Body of pancreas (tissue), 4 donors: ENCODE results near the gene ANKRD2. TPM values are rescaled to one million over a fixed set of nuclear protein-coding genes. Genes with fewer than 3 reads are reported as not detected.

Experiments used
- ATAC-seq: fragments of 150-250 bp; one replicate; pipeline ENCODE4 v1.9.1; 2016
- DNase-seq, 4 donors: peaks; one replicate each; pipeline ENCODE4 v3.0.0-alpha.2; 2019
- H3K27ac ChIP-seq, 4 donors: fragments of 200-600 bp; sonication (generic); 1 replicate in 3 of 4; 2 replicates in 1 of 4; pipeline versions ENCODE4 v1.5.1 to v1.6.1; 2016 to 2019; ENCODE audit warnings: mild to moderate bottlenecking in 1 of 4, mixed read lengths in 1 of 4, moderate library complexity in 1 of 4
- H3K27me3 ChIP-seq, 2 donors: fragments of 200-600 bp; sonication (generic); one replicate each; pipeline ENCODE4 v1.6.0; 2016; ENCODE audit warnings: mild to moderate bottlenecking in 1 of 2
- H3K36me3 ChIP-seq, 2 donors: fragments of 200-600 bp; sonication (generic); replicated peaks in 1 of 2; 2 replicates each; pipeline ENCODE4 v1.5.1; 2016; ENCODE audit warnings: low read depth in 2 of 2; ENCODE audit not compliant: insufficient read depth in 1 of 2
- H3K4me1 ChIP-seq: fragments of 200-600 bp; sonication (generic); one replicate; pipeline ENCODE4 v1.6.0; 2016
- H3K4me3 ChIP-seq, 2 donors: fragments of 200-600 bp; sonication (generic); 1 replicate in 1 of 2; 2 replicates in 1 of 2; pipeline ENCODE4 v1.5.1; 2016 to 2019
- H3K9me3 ChIP-seq, 3 donors: fragments of 200-600 bp; sonication (generic); 1 replicate in 2 of 3; 2 replicates in 1 of 3; pipeline ENCODE4 v1.5.1; 2016
- POLR2A ChIP-seq, 3 donors: fragments of 450-650 bp; IDR thresholded peaks; one replicate each; pipeline ENCODE4 v1.6.1; 2016; ENCODE audit warnings: antibody characterized with exemption in 3 of 3, mild to moderate bottlenecking in 2 of 3
- WGBS, 2 donors: methylation state at CpG; one replicate each; pipeline ENCODE4 v1.1.5; 2017; 5-methylcytosine and 5-hydroxymethylcytosine counted together
- intact Hi-C: fragments of 100-400 bp; cut with DNase I; formaldehyde crosslinking; loops from one replicate; pipeline ENCODE4 v1.15.1; 2023
- total RNA-seq, 2 donors: library from RNA; depleted of rRNA; stranded (reverse); fragments of >200 nt; gene quantifications; one replicate each; pipeline ENCODE4 v1.1.0, GENCODE V29; 2016
- TF ChIP-seq, protein P1 (sequence below), 7 experiments: fragments of 450-650 bp in 4 of 7; fragments of 200-600 bp in 3 of 7; sonication (generic) in 3 of 7; IDR thresholded peaks; one replicate each; pipeline ENCODE4 v1.5.1; 2016 to 2019; ENCODE audit warnings: antibody characterized with exemption in 7 of 7

ANKRD2 gene
- total RNA-seq, 2 donors from 2014 or later, result not detected

DNA sequence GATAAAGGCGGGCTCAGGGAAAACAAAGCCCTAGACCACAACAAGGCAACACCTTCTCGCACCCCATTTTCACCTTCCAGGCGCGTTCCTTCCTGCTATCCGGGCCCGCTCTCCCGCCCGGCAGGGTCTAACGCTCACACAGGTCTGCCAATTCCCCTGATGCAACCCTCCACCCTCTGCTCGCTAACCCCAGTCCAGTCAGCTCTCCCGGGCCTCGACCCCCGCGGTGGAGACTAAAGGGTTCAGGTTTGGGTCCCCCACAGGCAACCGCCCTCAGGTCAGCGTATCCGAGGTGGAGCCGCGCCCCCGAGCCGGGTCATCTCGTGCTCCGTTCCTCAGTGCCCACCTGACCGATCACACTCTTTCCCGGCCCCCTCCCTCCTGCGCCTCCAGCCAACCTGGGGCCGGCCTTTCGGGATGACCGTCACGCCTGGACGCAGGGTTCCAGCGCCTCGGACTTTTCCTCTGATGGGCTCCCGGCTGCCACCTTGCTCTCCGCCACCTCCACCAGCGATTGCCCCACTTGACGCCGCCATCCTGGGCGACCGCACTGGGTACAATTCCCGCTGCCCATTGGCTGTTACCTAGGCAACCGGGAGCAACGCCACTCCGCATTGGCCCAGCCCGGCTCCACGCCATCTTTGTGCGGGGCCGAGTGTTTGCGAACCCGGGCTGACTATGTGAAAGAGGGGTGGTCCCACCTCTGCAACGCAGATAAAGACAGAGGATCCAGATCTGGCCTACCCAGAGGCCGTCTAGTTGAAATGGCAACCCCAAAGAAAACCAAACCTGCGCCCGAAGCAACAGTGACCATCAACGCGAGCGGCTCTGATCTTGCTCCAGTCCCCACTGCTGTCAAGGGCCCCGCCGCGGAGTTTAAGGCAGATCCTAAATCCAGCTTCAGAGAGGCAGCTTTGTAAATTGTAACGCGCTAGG, 60.6 kb downstream of the ANKRD2 start, which contains the start of gene MORN4:
TSS of gene MORN4 (minus strand) at position 552 of the 936 bp plus-strand sequence. CDS start 13,847 bp downstream, outside the sequence.
- no peaks in the 10 kb centered on the region for H3K9me3 ChIP-seq
- intact Hi-C loops, result no loop called here

More for the DNA sequence above, 60.6 kb downstream of the ANKRD2 start, which contains the start of gene MORN4:
- DNase-seq (peak; percentile 94 to 96 (median 95)), ATAC-seq (peak; percentile 100)
- peaks cover 11% of the 10 kb centered on the region for H3K4me1 ChIP-seq
- H3K27me3 ChIP-seq, result no peaks in the 10 kb centered on the region
- H3K4me3 ChIP-seq, result peak within 1 kb of the TSS; percentile 38 to 91
- H3K36me3 ChIP-seq, result no peaks in the 10 kb centered on the region
- peak within 1 kb of the TSS; percentile 52 to 71 (median 54) for H3K27ac ChIP-seq
- 1 to 2% methylated on average over 36 to 62 of the region's 62 CpGs for WGBS, 2 donors
- TF ChIP-seq POLR2A (IDR thresholded peaks at IDR 0.05), result peak in 2 of 3 donors; percentile 53 to 59
- TF ChIP-seq, protein P1, sequence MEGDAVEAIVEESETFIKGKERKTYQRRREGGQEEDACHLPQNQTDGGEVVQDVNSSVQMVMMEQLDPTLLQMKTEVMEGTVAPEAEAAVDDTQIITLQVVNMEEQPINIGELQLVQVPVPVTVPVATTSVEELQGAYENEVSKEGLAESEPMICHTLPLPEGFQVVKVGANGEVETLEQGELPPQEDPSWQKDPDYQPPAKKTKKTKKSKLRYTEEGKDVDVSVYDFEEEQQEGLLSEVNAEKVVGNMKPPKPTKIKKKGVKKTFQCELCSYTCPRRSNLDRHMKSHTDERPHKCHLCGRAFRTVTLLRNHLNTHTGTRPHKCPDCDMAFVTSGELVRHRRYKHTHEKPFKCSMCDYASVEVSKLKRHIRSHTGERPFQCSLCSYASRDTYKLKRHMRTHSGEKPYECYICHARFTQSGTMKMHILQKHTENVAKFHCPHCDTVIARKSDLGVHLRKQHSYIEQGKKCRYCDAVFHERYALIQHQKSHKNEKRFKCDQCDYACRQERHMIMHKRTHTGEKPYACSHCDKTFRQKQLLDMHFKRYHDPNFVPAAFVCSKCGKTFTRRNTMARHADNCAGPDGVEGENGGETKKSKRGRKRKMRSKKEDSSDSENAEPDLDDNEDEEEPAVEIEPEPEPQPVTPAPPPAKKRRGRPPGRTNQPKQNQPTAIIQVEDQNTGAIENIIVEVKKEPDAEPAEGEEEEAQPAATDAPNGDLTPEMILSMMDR (IDR thresholded peaks at IDR 0.05), result no peak

Other genes starting within 250 kb of the ANKRD2 start
- 10 to 100 TPM; 19.5 to 20.8 TPM for gene FRAT2, start 238.1 kb upstream of the ANKRD2 start, total RNA-seq
- 10 to 100 TPM; 13.0 to 22.1 TPM for gene RRP12, start 171.4 kb upstream of the ANKRD2 start, total RNA-seq
- 10 to 100 TPM; 52.7 to 66.7 TPM for gene PGAM1, start 146.6 kb upstream of the ANKRD2 start, total RNA-seq
- 10 to 100 TPM; 20.8 to 33.2 TPM for gene EXOSC1, start 126.8 kb upstream of the ANKRD2 start, total RNA-seq
- gene ZDHHC16, start 126.6 kb upstream of the ANKRD2 start, total RNA-seq, result 10 to 100 TPM; 17.5 to 18.2 TPM
- 10 to 100 TPM; 44.6 to 60.0 TPM for gene MMS19, start 74.4 kb upstream of the ANKRD2 start, total RNA-seq
- gene UBTD1, start 73.9 kb upstream of the ANKRD2 start, total RNA-seq, result 10 to 100 TPM in 1 of 2 donors, 1 to 10 TPM in 1; 9.1 to 33.9 TPM
- 10 to 100 TPM in 1 of 2 donors, 1 to 10 TPM in 1; 7.3 to 16.3 TPM for gene HOGA1, start 11.6 kb downstream of the ANKRD2 start, total RNA-seq
- gene C10orf62, start 16.9 kb downstream of the ANKRD2 start, total RNA-seq, result 1 to 10 TPM in 1 of 2 donors, not detected in 1; 1.3 TPM
- gene MORN4, start 60.7 kb downstream of the ANKRD2 start, total RNA-seq, result 1 to 10 TPM; 4.9 to 8.3 TPM
- gene PI4K2A, start 67.9 kb downstream of the ANKRD2 start, total RNA-seq, result 1 to 10 TPM; 3.6 to 5.7 TPM
- 10 to 100 TPM in 1 of 2 donors, 1 to 10 TPM in 1; 5.7 to 14.8 TPM for gene AVPI1, start 114.5 kb downstream of the ANKRD2 start, total RNA-seq
- 1 to 10 TPM; 4.3 to 6.5 TPM for gene MARVELD1, start 141.0 kb downstream of the ANKRD2 start, total RNA-seq
- 10 to 100 TPM; 14.8 to 32.6 TPM for gene ZFYVE27, start 164.3 kb downstream of the ANKRD2 start, total RNA-seq
- 100 to 1,000 TPM; 163 to 226 TPM for gene SFRP5, start 199.2 kb downstream of the ANKRD2 start, total RNA-seq